ENCODE data around the gene PDE4D.

The PDE4D gene

DNA sequence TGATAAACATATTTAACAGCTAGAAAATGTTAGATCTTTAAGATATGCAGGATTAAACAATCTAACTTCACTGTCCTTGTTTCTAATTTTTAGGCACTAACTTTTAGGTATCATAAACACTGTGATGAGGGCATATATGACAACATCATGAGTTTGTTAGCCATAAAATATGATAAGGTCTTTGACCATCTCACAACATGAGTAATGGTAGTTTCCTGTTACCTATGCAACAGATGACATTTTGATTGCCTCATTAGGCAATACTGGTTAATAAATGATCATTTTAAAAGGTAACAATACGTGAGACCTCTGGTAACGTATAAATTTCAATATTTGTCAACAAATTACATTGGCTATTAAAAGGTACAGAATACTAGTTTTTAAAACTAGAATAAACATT is 613.5 kb downstream of the PDE4D start:
- FAIRE-seq (no peak), DNase-seq (ENCODE audit: insufficient read length, low spot score) (no peak)
- TF ChIP-seq POLR2A (IDR thresholded peaks at IDR 0.05; ENCODE audit: low read depth, low read length) (no peak), PAX5 (IDR thresholded peaks at IDR 0.05; ENCODE audit: insufficient read depth, low read length, severe bottlenecking) (no peak), POU2F2 (IDR thresholded peaks at IDR 0.05; ENCODE audit: low read depth, low read length) (no peak), SPI1 (IDR thresholded peaks at IDR 0.05; ENCODE audit: low read depth, low read length) (no peak), POLR2AphosphoS5 (IDR thresholded peaks at IDR 0.05; ENCODE audit: low read depth, low read length) (no peak), TAF1 (IDR thresholded peaks at IDR 0.05; ENCODE audit: low read depth, low read length) (no peak)

DNA sequence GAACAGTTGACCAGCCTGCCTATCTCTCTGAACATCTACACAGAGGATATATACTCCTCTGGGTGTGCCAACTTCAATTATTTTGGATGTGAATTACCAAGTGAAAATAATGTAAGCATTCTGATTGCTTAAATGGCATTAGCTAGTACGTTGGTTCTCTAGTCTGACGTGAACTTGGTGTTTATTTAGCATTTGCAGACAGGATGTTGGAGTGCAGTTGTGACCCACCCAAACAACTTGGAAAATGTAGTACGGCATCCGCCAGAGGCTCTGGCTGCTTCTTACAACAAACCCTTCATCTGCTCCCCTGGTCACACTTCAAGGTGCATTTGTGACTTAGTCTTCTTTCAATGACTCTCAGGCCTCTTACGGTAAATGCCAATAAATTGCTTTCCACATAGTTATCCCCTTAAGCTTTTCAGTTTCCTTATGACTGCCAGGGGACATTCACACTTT is 616.6 kb downstream of the PDE4D start:
- no peak for FAIRE-seq

DNA sequence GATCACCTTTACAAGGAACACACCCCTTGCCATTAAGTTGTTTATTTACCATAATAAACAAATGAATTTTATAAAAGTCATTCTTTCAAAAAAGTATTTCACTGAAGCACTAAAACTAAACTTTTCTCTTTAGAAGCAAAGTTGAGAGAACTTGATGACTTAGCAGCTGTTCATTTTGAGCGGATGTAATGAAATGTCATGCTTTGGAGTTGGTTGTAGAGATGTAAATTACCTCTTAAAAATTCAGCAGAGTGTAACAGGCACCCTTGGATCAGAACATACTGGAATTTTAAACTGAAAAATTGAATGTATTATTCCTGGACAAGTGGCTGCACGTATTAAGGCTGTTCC is 617.2 kb downstream of the PDE4D start:
- FAIRE-seq: no peak
- TF ChIP-seq POLR2AphosphoS5 (IDR thresholded peaks at IDR 0.05; ENCODE audit: low read depth, low read length): no peak
- TF ChIP-seq POU2F2 (IDR thresholded peaks at IDR 0.05; ENCODE audit: low read depth, low read length): no peak
- no peak for TF ChIP-seq SPI1 (IDR thresholded peaks at IDR 0.05; ENCODE audit: low read depth, low read length)
- no peak for TF ChIP-seq PAX5 (IDR thresholded peaks at IDR 0.05; ENCODE audit: insufficient read depth, low read length, severe bottlenecking)
- no peak for TF ChIP-seq TAF1 (IDR thresholded peaks at IDR 0.05; ENCODE audit: low read depth, low read length)
- TF ChIP-seq POLR2A (IDR thresholded peaks at IDR 0.05; ENCODE audit: low read depth, low read length): no peak
- no peak for DNase-seq (ENCODE audit: insufficient read length, low spot score)

More for the DNA sequence above, 616.6 kb downstream of the PDE4D start:
- DNase-seq (ENCODE audit: insufficient read length, low spot score): no peak
- TF ChIP-seq PAX5 (IDR thresholded peaks at IDR 0.05; ENCODE audit: insufficient read depth, low read length, severe bottlenecking) (no peak), POLR2AphosphoS5 (IDR thresholded peaks at IDR 0.05; ENCODE audit: low read depth, low read length) (no peak), POU2F2 (IDR thresholded peaks at IDR 0.05; ENCODE audit: low read depth, low read length) (no peak), POLR2A (IDR thresholded peaks at IDR 0.05; ENCODE audit: low read depth, low read length) (no peak), TAF1 (IDR thresholded peaks at IDR 0.05; ENCODE audit: low read depth, low read length) (no peak), SPI1 (IDR thresholded peaks at IDR 0.05; ENCODE audit: low read depth, low read length) (no peak)

GRCh38 chr5:59275510-59276324 is 617.8 kb downstream of the PDE4D start:
- no peak for TF ChIP-seq POU2F2 (IDR thresholded peaks at IDR 0.05; ENCODE audit: low read depth, low read length)
- TF ChIP-seq POLR2A (IDR thresholded peaks at IDR 0.05; ENCODE audit: low read depth, low read length): no peak
- TF ChIP-seq SPI1 (IDR thresholded peaks at IDR 0.05; ENCODE audit: low read depth, low read length): no peak
- TF ChIP-seq TAF1 (IDR thresholded peaks at IDR 0.05; ENCODE audit: low read depth, low read length): no peak
- no peak for TF ChIP-seq POLR2AphosphoS5 (IDR thresholded peaks at IDR 0.05; ENCODE audit: low read depth, low read length)
- no peak for TF ChIP-seq PAX5 (IDR thresholded peaks at IDR 0.05; ENCODE audit: insufficient read depth, low read length, severe bottlenecking)
- no peak for FAIRE-seq
- no peak for DNase-seq (ENCODE audit: insufficient read length, low spot score)

DNA sequence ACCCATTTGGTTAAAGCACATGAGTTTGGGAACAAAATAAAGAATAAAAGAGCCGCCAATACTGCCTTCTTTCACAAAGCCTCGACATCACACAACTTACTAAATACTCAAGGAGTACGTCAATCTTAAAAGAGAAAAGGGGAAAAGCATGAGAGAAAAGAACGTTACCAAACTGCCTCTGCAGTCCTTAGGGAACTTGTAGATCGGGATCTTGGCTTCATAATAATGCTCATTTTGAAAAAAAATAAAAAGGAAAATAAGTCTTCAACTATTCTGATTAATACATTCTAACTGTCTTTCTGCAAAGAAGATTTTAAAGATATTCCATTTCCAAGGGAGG is 618.4 kb downstream of the PDE4D start:
- no peak for TF ChIP-seq POLR2AphosphoS5 (IDR thresholded peaks at IDR 0.05; ENCODE audit: low read depth, low read length)
- TF ChIP-seq PAX5 (IDR thresholded peaks at IDR 0.05; ENCODE audit: insufficient read depth, low read length, severe bottlenecking): no peak
- TF ChIP-seq SPI1 (IDR thresholded peaks at IDR 0.05; ENCODE audit: low read depth, low read length): no peak
- no peak for TF ChIP-seq POU2F2 (IDR thresholded peaks at IDR 0.05; ENCODE audit: low read depth, low read length)
- no peak for TF ChIP-seq POLR2A (IDR thresholded peaks at IDR 0.05; ENCODE audit: low read depth, low read length)
- TF ChIP-seq TAF1 (IDR thresholded peaks at IDR 0.05; ENCODE audit: low read depth, low read length): no peak
- no peak for DNase-seq (ENCODE audit: insufficient read length, low spot score)
- no peak for FAIRE-seq

GRCh38 chr5:59274106-59274636 is 619.4 kb downstream of the PDE4D start:
- TF ChIP-seq TAF1 (IDR thresholded peaks at IDR 0.05; ENCODE audit: low read depth, low read length): no peak
- no peak for TF ChIP-seq POLR2AphosphoS5 (IDR thresholded peaks at IDR 0.05; ENCODE audit: low read depth, low read length)
- no peak for TF ChIP-seq SPI1 (IDR thresholded peaks at IDR 0.05; ENCODE audit: low read depth, low read length)
- TF ChIP-seq PAX5 (IDR thresholded peaks at IDR 0.05; ENCODE audit: insufficient read depth, low read length, severe bottlenecking): no peak
- no peak for TF ChIP-seq POLR2A (IDR thresholded peaks at IDR 0.05; ENCODE audit: low read depth, low read length)
- no peak for TF ChIP-seq POU2F2 (IDR thresholded peaks at IDR 0.05; ENCODE audit: low read depth, low read length)
- DNase-seq (ENCODE audit: insufficient read length, low spot score) (no peak), FAIRE-seq (no peak)

DNA sequence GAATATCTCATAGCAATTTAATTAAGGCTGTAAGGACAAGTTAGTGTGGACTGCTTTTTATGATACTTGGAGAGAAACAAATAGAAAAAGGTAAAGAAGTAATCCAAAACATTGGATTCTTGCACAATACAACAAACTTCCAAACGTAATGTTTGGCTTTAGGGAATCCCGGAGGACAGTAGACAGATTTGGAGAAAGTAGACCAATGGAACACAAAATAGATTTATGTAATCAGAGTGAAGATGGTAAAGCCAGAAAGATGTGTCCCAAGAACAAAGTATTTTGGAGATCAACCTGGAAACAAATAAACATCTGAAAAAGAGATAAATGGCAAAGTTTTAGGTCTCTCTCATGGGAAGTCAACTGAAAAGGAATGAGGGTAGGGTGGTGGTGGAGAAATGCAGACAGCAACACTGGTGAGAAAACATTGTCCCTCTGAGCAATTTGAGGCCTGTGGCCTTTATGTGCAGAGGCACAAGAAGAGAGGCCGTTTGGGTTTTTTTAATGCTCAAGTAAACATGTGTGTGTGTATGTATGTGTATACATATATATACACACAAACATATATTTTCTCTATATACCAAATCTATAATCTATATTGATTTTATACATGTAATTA is 620.6 kb downstream of the PDE4D start:
- FAIRE-seq (no peak), DNase-seq (ENCODE audit: insufficient read length, low spot score) (no peak)
- TF ChIP-seq POLR2A (IDR thresholded peaks at IDR 0.05; ENCODE audit: low read depth, low read length) (no peak), PAX5 (IDR thresholded peaks at IDR 0.05; ENCODE audit: insufficient read depth, low read length, severe bottlenecking) (no peak), TAF1 (IDR thresholded peaks at IDR 0.05; ENCODE audit: low read depth, low read length) (no peak), SPI1 (IDR thresholded peaks at IDR 0.05; ENCODE audit: low read depth, low read length) (no peak), POLR2AphosphoS5 (IDR thresholded peaks at IDR 0.05; ENCODE audit: low read depth, low read length) (no peak), POU2F2 (IDR thresholded peaks at IDR 0.05; ENCODE audit: low read depth, low read length) (no peak)

DNA sequence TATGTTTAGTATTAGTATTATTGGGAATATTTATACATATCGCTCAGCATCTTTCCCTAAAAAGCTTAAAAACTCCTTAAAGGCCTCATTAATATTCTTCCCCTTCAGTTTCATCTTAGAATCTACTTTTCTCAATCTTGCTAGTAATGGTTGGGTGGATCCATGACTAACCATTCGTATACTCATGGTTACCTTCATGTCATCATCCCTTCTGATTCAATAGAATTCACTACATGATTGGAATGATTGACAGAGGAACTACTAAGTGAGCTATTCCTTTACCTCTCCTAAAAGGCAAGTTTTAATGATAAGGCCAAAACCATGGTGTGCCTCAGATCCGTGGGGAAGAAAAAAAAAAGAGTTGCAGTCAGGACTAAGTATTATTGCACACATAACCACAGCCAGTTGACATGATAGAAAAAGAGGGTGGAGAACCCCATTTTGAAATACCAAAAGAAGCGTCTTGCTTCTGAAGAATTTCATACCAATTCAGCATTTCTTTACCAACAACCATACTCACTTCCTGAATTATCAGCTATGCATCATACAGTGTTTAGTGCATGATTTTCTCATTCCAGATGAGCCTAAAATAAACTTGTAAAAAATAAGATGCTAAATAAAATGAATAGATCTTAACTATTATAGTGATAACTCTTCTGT is 624.6 kb downstream of the PDE4D start:
- no peak for DNase-seq (ENCODE audit: insufficient read length, low spot score)
- peak; percentile 28 for FAIRE-seq
- no peak for TF ChIP-seq SPI1 (IDR thresholded peaks at IDR 0.05; ENCODE audit: low read depth, low read length)
- no peak for TF ChIP-seq POU2F2 (IDR thresholded peaks at IDR 0.05; ENCODE audit: low read depth, low read length)
- no peak for TF ChIP-seq POLR2AphosphoS5 (IDR thresholded peaks at IDR 0.05; ENCODE audit: low read depth, low read length)
- TF ChIP-seq TAF1 (IDR thresholded peaks at IDR 0.05; ENCODE audit: low read depth, low read length): no peak
- no peak for TF ChIP-seq POLR2A (IDR thresholded peaks at IDR 0.05; ENCODE audit: low read depth, low read length)
- TF ChIP-seq PAX5 (IDR thresholded peaks at IDR 0.05; ENCODE audit: insufficient read depth, low read length, severe bottlenecking): no peak

GRCh38 chr5:59267033-59267432 is 626.5 kb downstream of the PDE4D start:
- no peak for TF ChIP-seq SPI1 (IDR thresholded peaks at IDR 0.05; ENCODE audit: low read depth, low read length)
- no peak for TF ChIP-seq TAF1 (IDR thresholded peaks at IDR 0.05; ENCODE audit: low read depth, low read length)
- no peak for TF ChIP-seq POU2F2 (IDR thresholded peaks at IDR 0.05; ENCODE audit: low read depth, low read length)
- TF ChIP-seq POLR2AphosphoS5 (IDR thresholded peaks at IDR 0.05; ENCODE audit: low read depth, low read length): no peak
- TF ChIP-seq POLR2A (IDR thresholded peaks at IDR 0.05; ENCODE audit: low read depth, low read length): no peak
- no peak for TF ChIP-seq PAX5 (IDR thresholded peaks at IDR 0.05; ENCODE audit: insufficient read depth, low read length, severe bottlenecking)
- no peak for FAIRE-seq
- DNase-seq (ENCODE audit: insufficient read length, low spot score): no peak
